Esophagus squamous epithelium (tissue), 5 donors: ENCODE results near the gene MRPS26. TPM values are rescaled to one million over a fixed set of nuclear protein-coding genes. Genes with fewer than 3 reads are reported as not detected.
A peak's percentile ranks its signal among the peaks of the same experiment; 100 is the strongest.

ENCODE experiments used
- DNase-seq: peaks from one replicate; lab custom pipeline; 2025; lab: John Stamatoyannopoulos, UW
- H3K27ac ChIP-seq, 4 donors: fragments of 200-600 bp; sonication (generic); one replicate each; pipeline ENCODE4 v1.5.1; 2016 to 2019; ENCODE audit warnings: mild to moderate bottlenecking in 1 of 4
- H3K27me3 ChIP-seq, 4 donors: fragments of 200-600 bp; sonication (generic); 1 replicate in 3 of 4; 2 replicates in 1 of 4; pipeline versions ENCODE4 v1.5.1 to v1.6.0; 2017 to 2021; ENCODE audit warnings: antibody characterized with exemption in 1 of 4
- H3K36me3 ChIP-seq, 3 donors: fragments of 200-600 bp; sonication (generic); one replicate each; pipeline ENCODE4 v1.5.1; 2016 to 2019
- H3K4me1 ChIP-seq, 3 donors: fragments of 200-600 bp; sonication (generic); one replicate each; pipeline ENCODE4 v1.5.1; 2017 to 2019
- H3K4me3 ChIP-seq, 4 donors: fragments of 200-600 bp; sonication (generic); 1 replicate in 3 of 4; 2 replicates in 1 of 4; pipeline ENCODE4 v1.5.1; 2016 to 2019; ENCODE audit warnings: mild to moderate bottlenecking in 2 of 4, moderate library complexity in 1 of 4
- H3K9me3 ChIP-seq, 3 donors: fragments of 200-600 bp; sonication (generic); one replicate each; pipeline ENCODE4 v1.5.1; 2016 to 2019
- CTCF ChIP-seq, 6 experiments: fragments of 450-650 bp in 4 of 6; fragments of 200-600 bp in 2 of 6; sonication (generic) in 2 of 6; IDR thresholded peaks; one replicate each; pipeline ENCODE4 v1.5.1; 2016 to 2019; ENCODE audit warnings: antibody characterized with exemption in 6 of 6, mild to moderate bottlenecking in 4 of 6, moderate library complexity in 4 of 6
- POLR2A ChIP-seq, 4 donors: fragments of 450-650 bp; IDR thresholded peaks; one replicate each; pipeline ENCODE4 v1.6.1; 2017; ENCODE audit warnings: antibody characterized with exemption in 4 of 4, mild to moderate bottlenecking in 4 of 4, moderate library complexity in 3 of 4
- WGBS, 2 donors: methylation state at CpG; one replicate each; pipeline ENCODE4 v1.1.5; 2018; 5-methylcytosine and 5-hydroxymethylcytosine counted together
- intact Hi-C: fragments of 100-400 bp; cut with DNase I; formaldehyde crosslinking; loops from one replicate; pipeline ENCODE4 v1.15.0; 2022
- total RNA-seq, 4 donors: library from RNA; depleted of rRNA; stranded (reverse); fragments of >200 nt; gene quantifications; one replicate each; pipeline ENCODE4 v1.1.0, GENCODE V29; 2016
- donor health status: DM: yes; HTN: yes; CAD: no.

Gene MRPS26
- 10 to 100 TPM; 39.5 to 60.7 (median 50.9) TPM for total RNA-seq

- Histone ChIP-seq H3K27me3 (no peaks in the 10 kb centered on the region), H3K4me3 (peak within 1 kb of the TSS; percentile 81 to 99 (median 90)), H3K36me3 (peaks cover 14 to 35% (median 16%) of the 10 kb centered on the region in 3 donors), H3K27ac (peak within 1 kb of the TSS; percentile 83 to 97 (median 92)), H3K4me1 (peaks cover 6 to 47% (median 17%) of the 10 kb centered on the region in 3 donors), H3K9me3 (no peaks in the 10 kb centered on the region)
- no CpG with 5 or more reads among the region's 104 CpGs for WGBS, 2 donors
- intact Hi-C loops, result no loop called here
- DNase-seq, result peak; percentile 28
- TF ChIP-seq CTCF (IDR thresholded peaks at IDR 0.05), result peak in 1 of 6 experiments; percentile 9
- peak in 3 of 4 donors; percentile 6 to 66 (median 38) for TF ChIP-seq POLR2A (IDR thresholded peaks at IDR 0.05)
Observed at GRCh38 chr20:3045816-3046676, at the start of gene MRPS26. Gene MRPS26 (plus strand): TSS chr20:3046052. CDS start chr20:3046069, 17 bp downstream.

- no peaks in the 10 kb centered on the region for H3K27me3 ChIP-seq
- DNase-seq, result no peak
- no peaks in the 10 kb centered on the region for H3K4me1 ChIP-seq
- no peak overlapping the region for H3K4me3 ChIP-seq
- peaks cover 7 to 52% (median 9%) of the 10 kb centered on the region in 3 donors for H3K36me3 ChIP-seq
- no peaks in the 10 kb centered on the region for H3K9me3 ChIP-seq
- H3K27ac ChIP-seq, result no peak overlapping the region
- TF ChIP-seq CTCF (IDR thresholded peaks at IDR 0.05) (no peak), POLR2A (IDR thresholded peaks at IDR 0.05) (no peak)
- intact Hi-C loops, result no loop called here
Observed at GRCh38 chr20:2998728-2999127, 47.1 kb upstream of the MRPS26 start.

- intact Hi-C loops, result no loop called here
Observed at GRCh38 chr20:3000852-3001523, 44.9 kb upstream of the MRPS26 start.

GRCh38 chr20:3003416-3003815 is 42.4 kb upstream of the MRPS26 start:
- DNase-seq, result no peak
- WGBS, 2 donors, result 83 to 93% methylated on average over 2 of the region's 2 CpGs
- H3K9me3 ChIP-seq, result no peaks in the 10 kb centered on the region
- H3K27ac ChIP-seq, result no peak overlapping the region
- TF ChIP-seq POLR2A (IDR thresholded peaks at IDR 0.05), result no peak
- no peak for TF ChIP-seq CTCF (IDR thresholded peaks at IDR 0.05)
- intact Hi-C loops, result no loop called here
- H3K36me3 ChIP-seq, result peaks cover 0 to 62% (median 10%) of the 10 kb centered on the region in 3 donors
- H3K4me3 ChIP-seq, result no peak overlapping the region
- H3K27me3 ChIP-seq, result no peaks in the 10 kb centered on the region
- H3K4me1 ChIP-seq, result no peaks in the 10 kb centered on the region

More at GRCh38 chr20:3000852-3001523, 44.9 kb upstream of the MRPS26 start:
- Histone ChIP-seq H3K27ac (no peak overlapping the region), H3K9me3 (no peaks in the 10 kb centered on the region), H3K36me3 (peaks cover 0 to 51% (median 0%) of the 10 kb centered on the region in 3 donors), H3K4me1 (no peaks in the 10 kb centered on the region), H3K4me3 (no peak overlapping the region), H3K27me3 (no peaks in the 10 kb centered on the region)
- 31 to 70% methylated on average over 7 of the region's 7 CpGs for WGBS, 2 donors
- TF ChIP-seq CTCF (IDR thresholded peaks at IDR 0.05), result peak in 4 of 6 experiments; percentile 30 to 49 (median 40)
- TF ChIP-seq POLR2A (IDR thresholded peaks at IDR 0.05), result no peak
- DNase-seq, result no peak
